ENCODE results near the gene RABGAP1L. TPM values are rescaled to one million over a fixed set of nuclear protein-coding genes. Genes with fewer than 3 reads are reported as not detected.

RABGAP1L gene
- total RNA-seq, 4 donors from 2014 or later, result 42.4 to 74.5 (median 49.1) TPM

- H3K36me3 ChIP-seq, result peaks cover 0 to 29% (median 0%) of the 10 kb centered on the region in 3 donors
- H3K27ac ChIP-seq, result no peak overlapping the region
- WGBS, 2 donors, result 95 to 96% methylated on average over 4 of the region's 4 CpGs
- TF ChIP-seq EP300 (IDR thresholded peaks at IDR 0.05) (no peak), POLR2A (IDR thresholded peaks at IDR 0.05) (no peak), CTCF (IDR thresholded peaks at IDR 0.05) (no peak)
- peaks cover 0 to 7% (median 0%) of the 10 kb centered on the region in 4 donors for H3K4me1 ChIP-seq
- H3K9me3 ChIP-seq, result peaks cover 0 to 5% (median 0%) of the 10 kb centered on the region in 4 donors
- no peaks in the 10 kb centered on the region for H3K27me3 ChIP-seq
- no peak for DNase-seq (ENCODE audit: low spot score in 2 of 2)
- no peak overlapping the region for H3K4me3 ChIP-seq
Observed at GRCh38 chr1:174222166-174222949, 63.0 kb downstream of the RABGAP1L start.

GRCh38 chr1:174224641-174225040 lies 65.3 kb downstream of the RABGAP1L start:
- DNase-seq (ENCODE audit: low spot score in 2 of 2), result no peak
- TF ChIP-seq POLR2A (IDR thresholded peaks at IDR 0.05) (no peak), EP300 (IDR thresholded peaks at IDR 0.05) (no peak), CTCF (IDR thresholded peaks at IDR 0.05) (no peak)
- no peaks in the 10 kb centered on the region for H3K4me1 ChIP-seq
- peaks cover 0 to 29% (median 0%) of the 10 kb centered on the region in 3 donors for H3K36me3 ChIP-seq
- H3K4me3 ChIP-seq, result no peak overlapping the region
- 87 to 94% methylated on average over 1 of the region's 1 CpG for WGBS, 2 donors
- peaks cover 0 to 5% (median 0%) of the 10 kb centered on the region in 4 donors for H3K9me3 ChIP-seq
- H3K27me3 ChIP-seq, result no peaks in the 10 kb centered on the region
- no peak overlapping the region for H3K27ac ChIP-seq

- Histone ChIP-seq H3K4me3 (no peak overlapping the region), H3K27ac (no peak overlapping the region), H3K9me3 (peaks cover 0 to 5% (median 0%) of the 10 kb centered on the region in 4 donors), H3K27me3 (no peaks in the 10 kb centered on the region), H3K36me3 (peaks cover 0 to 29% (median 0%) of the 10 kb centered on the region in 3 donors), H3K4me1 (no peaks in the 10 kb centered on the region)
- TF ChIP-seq EP300 (IDR thresholded peaks at IDR 0.05) (no peak), CTCF (IDR thresholded peaks at IDR 0.05) (no peak)
- DNase-seq (ENCODE audit: low spot score in 2 of 2), result no peak
- WGBS, 2 donors, result 90 to 92% methylated on average over 5 of the region's 5 CpGs
Observed at GRCh38 chr1:174225499-174226204, 66.3 kb downstream of the RABGAP1L start.

GRCh38 chr1:174230399-174230798 lies 71.1 kb downstream of the RABGAP1L start:
- 81 to 83% methylated on average over 5 of the region's 5 CpGs for WGBS, 2 donors
- no peak overlapping the region for H3K4me3 ChIP-seq

More at GRCh38 chr1:174230399-174230798, 71.1 kb downstream of the RABGAP1L start:
- H3K9me3 ChIP-seq, result no peaks in the 10 kb centered on the region
- no peaks in the 10 kb centered on the region for H3K27me3 ChIP-seq
- DNase-seq (ENCODE audit: low spot score in 2 of 2), result no peak
- TF ChIP-seq CTCF (IDR thresholded peaks at IDR 0.05) (no peak), POLR2A (IDR thresholded peaks at IDR 0.05) (no peak), EP300 (IDR thresholded peaks at IDR 0.05) (no peak)
- peaks cover 0 to 22% (median 4%) of the 10 kb centered on the region in 3 donors for H3K36me3 ChIP-seq
- no peaks in the 10 kb centered on the region for H3K4me1 ChIP-seq
- no peak overlapping the region for H3K27ac ChIP-seq
